ENCODE data around the gene S100A1.
A peak's percentile ranks its signal among the peaks of the same experiment; 100 is the strongest.
"Not testable (repeated sequence)": the region's sequence is repeated elsewhere in the genome, so short reads cannot be mapped to it uniquely, and the experiment has no call there.

Gene S100A1

GRCh38 chr1:153627715-153628626 lies at the start of gene S100A1:
S100A1 (plus strand) TSS chr1:153628434; CDS start chr1:153630522, 2,088 bp downstream.
- peaks cover 22% of the 10 kb centered on the region for H3K36me3 ChIP-seq (ENCODE audit: low read depth)
- no peaks in the 10 kb centered on the region for H3K27me3 ChIP-seq (ENCODE audit: insufficient read depth, poor library complexity, severe bottlenecking)
- no peaks in the 10 kb centered on the region for H3K9me3 ChIP-seq (ENCODE audit: severe bottlenecking)
- peaks cover 6% of the 10 kb centered on the region for H3K4me1 ChIP-seq (ENCODE audit: insufficient read depth, poor library complexity, severe bottlenecking)
- ATAC-seq (ENCODE audit: low read depth) (peak; percentile 11), DNase-seq (ENCODE audit: low spot score) (no peak)
- peak within 1 kb of the TSS; percentile 32 for H3K4me3 ChIP-seq (ENCODE audit: severe bottlenecking)
- peak; percentile 46 for TF ChIP-seq CTCF (IDR thresholded peaks at IDR 0.05; ENCODE audit: poor library complexity, severe bottlenecking)
- H3K27ac ChIP-seq (ENCODE audit: poor library complexity, severe bottlenecking): peak within 1 kb of the TSS; percentile 76

- Histone ChIP-seq H3K27ac (ENCODE audit: poor library complexity, severe bottlenecking) (no peak overlapping the region), H3K9me3 (ENCODE audit: severe bottlenecking) (no peaks in the 10 kb centered on the region), H3K4me3 (ENCODE audit: severe bottlenecking) (no peak overlapping the region), H3K4me1 (ENCODE audit: insufficient read depth, poor library complexity, severe bottlenecking) (peaks cover 3% of the 10 kb centered on the region), H3K27me3 (ENCODE audit: insufficient read depth, poor library complexity, severe bottlenecking) (no peaks in the 10 kb centered on the region), H3K36me3 (ENCODE audit: low read depth) (no peaks in the 10 kb centered on the region)
- DNase-seq (ENCODE audit: low spot score) (no peak), ATAC-seq (ENCODE audit: low read depth) (0 out of 3 replicates have a peak, but pooled peaks have one; percentile 12)
- no peak for TF ChIP-seq CTCF (IDR thresholded peaks at IDR 0.05; ENCODE audit: poor library complexity, severe bottlenecking)
Observed at GRCh38 chr1:153578490-153578889, 49.7 kb upstream of the S100A1 start.

GRCh38 chr1:153578936-153579335 lies 49.3 kb upstream of the S100A1 start:
- no peaks in the 10 kb centered on the region for H3K36me3 ChIP-seq (ENCODE audit: low read depth)
- peaks cover 3% of the 10 kb centered on the region for H3K4me1 ChIP-seq (ENCODE audit: insufficient read depth, poor library complexity, severe bottlenecking)
- no peak for DNase-seq (ENCODE audit: low spot score)
- no peaks in the 10 kb centered on the region for H3K27me3 ChIP-seq (ENCODE audit: insufficient read depth, poor library complexity, severe bottlenecking)
- no peak overlapping the region for H3K27ac ChIP-seq (ENCODE audit: poor library complexity, severe bottlenecking)
- H3K9me3 ChIP-seq (ENCODE audit: severe bottlenecking): no peaks in the 10 kb centered on the region
- no peak for TF ChIP-seq CTCF (IDR thresholded peaks at IDR 0.05; ENCODE audit: poor library complexity, severe bottlenecking)
- no peak overlapping the region for H3K4me3 ChIP-seq (ENCODE audit: severe bottlenecking)
- ATAC-seq (ENCODE audit: low read depth): no peak

- not testable (repeated sequence) for DNase-seq (ENCODE audit: low spot score); H3K4me3 ChIP-seq (ENCODE audit: severe bottlenecking); H3K4me1 ChIP-seq (ENCODE audit: insufficient read depth, poor library complexity, severe bottlenecking); H3K27ac ChIP-seq (ENCODE audit: poor library complexity, severe bottlenecking); H3K9me3 ChIP-seq (ENCODE audit: severe bottlenecking); H3K27me3 ChIP-seq (ENCODE audit: insufficient read depth, poor library complexity, severe bottlenecking); ATAC-seq (ENCODE audit: low read depth); H3K36me3 ChIP-seq (ENCODE audit: low read depth)
Observed at GRCh38 chr1:153582836-153583235, 45.4 kb upstream of the S100A1 start.

GRCh38 chr1:153583514-153583913 lies 44.7 kb upstream of the S100A1 start:
- H3K9me3 ChIP-seq (ENCODE audit: severe bottlenecking); H3K4me3 ChIP-seq (ENCODE audit: severe bottlenecking); H3K27ac ChIP-seq (ENCODE audit: poor library complexity, severe bottlenecking); ATAC-seq (ENCODE audit: low read depth); H3K36me3 ChIP-seq (ENCODE audit: low read depth); H3K27me3 ChIP-seq (ENCODE audit: insufficient read depth, poor library complexity, severe bottlenecking); DNase-seq (ENCODE audit: low spot score); H3K4me1 ChIP-seq (ENCODE audit: insufficient read depth, poor library complexity, severe bottlenecking): not testable (repeated sequence)

GRCh38 chr1:153583976-153584375 lies 44.3 kb upstream of the S100A1 start:
- ATAC-seq (ENCODE audit: low read depth) (no peak), DNase-seq (ENCODE audit: low spot score) (no peak)
- Histone ChIP-seq H3K27me3 (ENCODE audit: insufficient read depth, poor library complexity, severe bottlenecking) (no peaks in the 10 kb centered on the region), H3K4me1 (ENCODE audit: insufficient read depth, poor library complexity, severe bottlenecking) (peaks cover 3% of the 10 kb centered on the region), H3K9me3 (ENCODE audit: severe bottlenecking) (no peaks in the 10 kb centered on the region), H3K27ac (ENCODE audit: poor library complexity, severe bottlenecking) (no peak overlapping the region), H3K4me3 (ENCODE audit: severe bottlenecking) (no peak overlapping the region), H3K36me3 (ENCODE audit: low read depth) (no peaks in the 10 kb centered on the region)
- TF ChIP-seq CTCF (IDR thresholded peaks at IDR 0.05; ENCODE audit: poor library complexity, severe bottlenecking): no peak
